DOHH2 (cell line): ENCODE results near the gene SH2D1A.

Source experiments
- H3F3A ChIP-seq: fragments of 200-600 bp; sonication (generic), shearing (Covaris generic); 2 replicates; pipeline ENCODE4 v1.6.0; 2016; ENCODE audit warnings: antibody characterized with exemption, mild to moderate bottlenecking; ENCODE audit not compliant: control insufficient read depth, insufficient read depth
- H3K27ac ChIP-seq: fragments of 200-600 bp; sonication (generic); 2 replicates; pipeline ENCODE4 v1.5.1; 2014; ENCODE audit warnings: low read depth, mild to moderate bottlenecking, low read length, moderate library complexity
- H3K27me3 ChIP-seq: fragments of 200-600 bp; sonication (generic); 2 replicates; pipeline ENCODE4 v1.6.1; 2014; ENCODE audit warnings: mild to moderate bottlenecking, low read length, mixed read lengths; ENCODE audit not compliant: control insufficient read depth
- H3K36me3 ChIP-seq: fragments of 200-600 bp; sonication (generic); 2 replicates; pipeline ENCODE4 v1.6.1; 2014; ENCODE audit warnings: mild to moderate bottlenecking, low read length, moderate library complexity, mixed read lengths; ENCODE audit not compliant: control insufficient read depth
- H3K4me1 ChIP-seq: fragments of 200-600 bp; sonication (generic); 2 replicates; pipeline ENCODE4 v1.6.1; 2014; ENCODE audit warnings: mild to moderate bottlenecking, low read length, mixed read lengths; ENCODE audit not compliant: control insufficient read depth
- H3K4me2 ChIP-seq: fragments of 200-600 bp; sonication (generic); 2 replicates; pipeline ENCODE4 v1.6.0; 2014; ENCODE audit warnings: mild to moderate bottlenecking, low read length, moderate library complexity
- H3K4me3 ChIP-seq: fragments of 200-600 bp; sonication (generic); 2 replicates; pipeline ENCODE4 v1.5.1; 2014; ENCODE audit warnings: mild to moderate bottlenecking, low read length, mixed read lengths
- H3K79me2 ChIP-seq: fragments of 200-600 bp; sonication (generic); 2 replicates; pipeline ENCODE4 v1.6.1; 2014; ENCODE audit warnings: mild to moderate bottlenecking, low read length, mixed read lengths; ENCODE audit not compliant: control insufficient read depth
- H3K9me2 ChIP-seq: fragments of 200-600 bp; sonication (generic); replicated peaks from 2 replicates; pipeline ENCODE4 v1.6.1; 2014; ENCODE audit warnings: mild to moderate bottlenecking, low read length, mixed read lengths; ENCODE audit not compliant: control insufficient read depth
- H3K9me3 ChIP-seq: fragments of 200-600 bp; sonication (generic); 2 replicates; pipeline ENCODE4 v1.6.1; 2014; ENCODE audit warnings: antibody characterized with exemption, low read length, mixed read lengths; ENCODE audit not compliant: control insufficient read depth, insufficient read depth
- H4K20me1 ChIP-seq: fragments of 200-600 bp; sonication (generic); 2 replicates; pipeline ENCODE4 v1.6.0; 2014; ENCODE audit warnings: low read depth, mild to moderate bottlenecking, antibody characterized with exemption, low read length, moderate library complexity; ENCODE audit not compliant: control insufficient read depth, insufficient read depth
- CTCF ChIP-seq: fragments of 200-600 bp; sonication (generic); IDR thresholded peaks from one replicate; pipeline ENCODE4 v1.5.1; 2014; ENCODE audit warnings: antibody characterized with exemption, mild to moderate bottlenecking, low read depth, low read length; ENCODE audit not compliant: poor library complexity, severe bottlenecking
- EZH2phosphoT487 ChIP-seq: fragments of 200-600 bp; sonication (generic); IDR thresholded peaks from 2 replicates; pipeline ENCODE4 v1.6.1; 2017; ENCODE audit warnings: borderline replicate concordance, mild to moderate bottlenecking, antibody characterized with exemption, low read length, moderate library complexity, mixed read lengths

SH2D1A gene

DNA sequence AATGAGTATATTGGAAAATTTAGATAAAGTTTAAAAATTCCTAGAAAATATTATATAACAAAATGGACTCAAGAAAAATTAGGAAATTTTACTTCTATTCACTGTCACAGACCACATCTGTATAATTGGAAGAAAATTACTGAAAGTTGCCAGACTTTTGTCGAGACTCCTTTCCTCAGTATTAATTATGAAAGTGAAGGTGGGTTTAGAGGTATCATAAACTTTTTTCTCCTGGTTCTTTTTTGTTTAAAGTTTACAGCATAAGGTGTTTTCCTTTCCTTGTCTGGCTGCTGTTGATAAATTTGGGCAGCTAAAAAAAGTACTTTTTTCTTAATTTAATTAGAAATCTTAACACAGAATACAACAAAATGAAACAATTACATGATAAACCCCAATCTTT, 20.6 kb upstream of the SH2D1A start:
- no peaks in the 10 kb centered on the region for H3K36me3 ChIP-seq
- H3K4me1 ChIP-seq = no peaks in the 10 kb centered on the region
- TF ChIP-seq CTCF (no peak), EZH2phosphoT487 (no peak)
- H3K4me3 ChIP-seq = no peak overlapping the region
- no peak overlapping the region for H3K4me2 ChIP-seq
- no peaks in the 10 kb centered on the region for H3K9me3 ChIP-seq
- no peaks in the 10 kb centered on the region for H4K20me1 ChIP-seq
- no peaks in the 10 kb centered on the region for H3K27me3 ChIP-seq
- H3K27ac ChIP-seq = no peak overlapping the region
- no peaks in the 10 kb centered on the region for H3K79me2 ChIP-seq
- H3K9me2 ChIP-seq = no peaks in the 10 kb centered on the region
- H3F3A ChIP-seq = no peaks in the 10 kb centered on the region

GRCh38 chrX:124328765-124329164, 17.6 kb upstream of the SH2D1A start:
- H3K4me1 ChIP-seq = no peaks in the 10 kb centered on the region
- no peak overlapping the region for H3K27ac ChIP-seq
- TF ChIP-seq CTCF (no peak), EZH2phosphoT487 (no peak)
- no peaks in the 10 kb centered on the region for H3K79me2 ChIP-seq
- no peaks in the 10 kb centered on the region for H3K36me3 ChIP-seq
- H3K9me3 ChIP-seq = no peaks in the 10 kb centered on the region
- no peak overlapping the region for H3K4me2 ChIP-seq
- H3F3A ChIP-seq = no peaks in the 10 kb centered on the region
- H4K20me1 ChIP-seq = no peaks in the 10 kb centered on the region
- H3K9me2 ChIP-seq = no peaks in the 10 kb centered on the region
- H3K27me3 ChIP-seq = no peaks in the 10 kb centered on the region
- no peak overlapping the region for H3K4me3 ChIP-seq

DNA sequence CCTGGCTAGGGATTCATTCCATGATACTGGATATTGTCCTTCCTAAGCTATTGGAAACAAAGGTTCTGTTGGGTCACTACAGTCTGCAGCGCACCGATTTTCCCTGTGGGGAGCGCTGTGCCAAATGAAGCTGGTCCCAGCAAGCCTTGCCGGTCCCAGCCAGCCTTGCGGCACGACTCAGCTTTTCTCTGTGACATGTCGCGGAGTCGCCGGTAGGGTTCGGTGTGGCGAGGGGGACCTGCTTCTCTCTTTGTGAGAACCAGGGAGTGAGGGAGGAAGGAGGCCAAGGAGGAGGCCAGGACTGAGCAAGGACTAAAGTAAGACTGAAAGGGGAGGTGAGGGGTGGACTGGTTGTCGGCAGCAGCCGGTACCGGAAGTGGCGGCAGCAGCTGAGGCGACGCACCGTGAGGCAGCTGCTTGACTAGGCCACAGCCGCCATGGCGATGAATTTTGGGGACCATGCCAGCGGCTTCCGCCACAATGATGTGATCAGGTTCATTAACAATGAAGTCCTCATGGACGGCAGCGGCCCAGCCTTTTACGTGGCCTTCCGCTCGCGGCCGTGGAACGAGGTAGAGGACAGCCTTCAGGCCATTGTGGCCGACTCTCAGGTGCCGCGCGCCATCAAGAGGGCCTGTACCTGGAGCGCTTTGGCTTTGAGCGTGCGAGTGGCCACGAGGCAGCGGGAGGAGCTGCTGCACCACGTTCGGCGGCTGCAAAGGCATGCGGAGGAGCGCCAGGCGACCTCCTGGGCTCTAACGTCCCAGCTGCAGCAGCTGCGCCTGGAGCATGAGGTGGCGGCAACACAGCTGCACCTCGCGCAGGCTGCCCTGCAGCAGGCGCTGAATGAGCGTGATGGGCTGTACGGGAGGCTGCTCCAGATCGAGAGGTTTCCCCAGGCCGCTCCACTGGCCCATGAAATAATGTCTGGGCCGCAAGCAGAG, 13.6 kb upstream of the SH2D1A start, which contains the start of gene TEX13D:
Gene TEX13D (plus strand): TSS at position 180 of the 944 bp plus-strand sequence. CDS start 258 bp downstream, at position 438.
- TF ChIP-seq EZH2phosphoT487 (no peak), CTCF (no peak)
- no peaks in the 10 kb centered on the region for H4K20me1 ChIP-seq
- H3K4me3 ChIP-seq = no peak within 1 kb of the TSS
- H3K27me3 ChIP-seq = no peaks in the 10 kb centered on the region
- H3K9me3 ChIP-seq = no peaks in the 10 kb centered on the region
- no peak within 1 kb of the TSS for H3K4me2 ChIP-seq
- no peaks in the 10 kb centered on the region for H3K4me1 ChIP-seq
- H3F3A ChIP-seq = no peaks in the 10 kb centered on the region
- no peaks in the 10 kb centered on the region for H3K79me2 ChIP-seq
- no peaks in the 10 kb centered on the region for H3K36me3 ChIP-seq
- H3K9me2 ChIP-seq = no peaks in the 10 kb centered on the region
- H3K27ac ChIP-seq = no peak within 1 kb of the TSS
